ENCODE measurements around the gene ATP2C1.

Gene ATP2C1

DNA sequence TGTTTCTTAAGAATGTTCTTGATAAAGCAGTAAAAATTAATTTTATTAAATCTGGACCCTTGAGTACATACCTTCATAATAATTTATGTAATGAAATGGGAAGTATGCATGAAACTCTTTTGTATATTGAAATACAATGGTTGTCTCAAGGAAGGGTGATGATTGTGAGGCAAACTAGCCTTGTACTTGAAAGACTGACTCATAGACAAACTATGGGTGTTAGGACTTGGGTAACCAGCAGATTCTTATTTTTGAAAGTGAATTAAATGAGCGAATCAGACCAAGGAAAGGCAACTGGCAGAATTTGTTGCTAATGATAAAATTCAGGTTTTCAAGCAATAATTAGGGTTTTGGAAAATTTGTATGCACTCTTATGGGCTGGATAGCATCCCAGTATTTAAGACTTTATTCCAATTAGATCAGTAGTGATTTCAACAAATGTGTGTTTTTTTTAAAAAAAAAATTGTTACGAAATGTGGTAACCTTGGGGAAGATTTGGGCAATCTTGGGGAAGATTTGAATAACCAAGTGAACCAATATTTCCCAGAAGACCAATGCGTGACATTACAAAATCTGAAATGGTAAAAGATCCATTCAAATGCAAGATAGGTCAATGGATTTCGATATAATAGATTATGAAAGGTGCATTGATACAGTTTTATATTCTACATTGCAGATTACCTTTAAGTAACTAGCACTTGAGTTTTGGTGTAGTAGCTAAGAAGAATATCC lies 42.0 kb downstream of the ATP2C1 start:
- no peak for DNase-seq
- no peak for TF ChIP-seq POLR2A (IDR thresholded peaks at IDR 0.05; ENCODE audit: low read length)
- TF ChIP-seq GATA1 (IDR thresholded peaks at IDR 0.05; ENCODE audit: low read depth, low read length), result no peak

GRCh38 chr3:130939753-130940152 lies 45.9 kb downstream of the ATP2C1 start:
- no peak for DNase-seq
- TF ChIP-seq GATA1 (IDR thresholded peaks at IDR 0.05; ENCODE audit: low read depth, low read length), result no peak
- no peak for TF ChIP-seq POLR2A (IDR thresholded peaks at IDR 0.05; ENCODE audit: low read length)

DNA sequence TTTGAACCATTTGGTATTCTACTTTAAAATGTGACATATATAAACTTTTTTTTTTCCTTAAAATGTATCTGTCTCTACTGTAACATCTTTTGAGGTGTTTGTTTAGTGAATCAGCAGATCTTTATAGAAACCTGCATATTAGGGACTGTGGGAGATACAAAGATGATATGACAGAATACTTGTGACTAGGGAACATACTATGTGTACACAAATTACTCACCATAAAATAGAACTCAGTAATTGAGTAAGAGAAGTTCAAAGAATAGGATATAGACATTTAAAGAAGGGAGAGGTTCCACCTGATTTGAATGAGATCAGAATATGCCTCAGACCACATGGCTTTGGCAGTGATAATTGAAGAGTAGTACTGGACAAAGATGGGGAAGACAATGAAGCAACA lies 47.9 kb downstream of the ATP2C1 start:
- TF ChIP-seq GATA1 (IDR thresholded peaks at IDR 0.05; ENCODE audit: low read depth, low read length) (no peak), POLR2A (IDR thresholded peaks at IDR 0.05; ENCODE audit: low read length) (no peak)

GRCh38 chr3:130946882-130947281 lies 53.0 kb downstream of the ATP2C1 start:
- TF ChIP-seq GATA1 (IDR thresholded peaks at IDR 0.05; ENCODE audit: low read depth, low read length), result no peak
- no peak for TF ChIP-seq POLR2A (IDR thresholded peaks at IDR 0.05; ENCODE audit: low read length)

More for the DNA sequence above, 47.9 kb downstream of the ATP2C1 start:
- DNase-seq, result no peak

DNA sequence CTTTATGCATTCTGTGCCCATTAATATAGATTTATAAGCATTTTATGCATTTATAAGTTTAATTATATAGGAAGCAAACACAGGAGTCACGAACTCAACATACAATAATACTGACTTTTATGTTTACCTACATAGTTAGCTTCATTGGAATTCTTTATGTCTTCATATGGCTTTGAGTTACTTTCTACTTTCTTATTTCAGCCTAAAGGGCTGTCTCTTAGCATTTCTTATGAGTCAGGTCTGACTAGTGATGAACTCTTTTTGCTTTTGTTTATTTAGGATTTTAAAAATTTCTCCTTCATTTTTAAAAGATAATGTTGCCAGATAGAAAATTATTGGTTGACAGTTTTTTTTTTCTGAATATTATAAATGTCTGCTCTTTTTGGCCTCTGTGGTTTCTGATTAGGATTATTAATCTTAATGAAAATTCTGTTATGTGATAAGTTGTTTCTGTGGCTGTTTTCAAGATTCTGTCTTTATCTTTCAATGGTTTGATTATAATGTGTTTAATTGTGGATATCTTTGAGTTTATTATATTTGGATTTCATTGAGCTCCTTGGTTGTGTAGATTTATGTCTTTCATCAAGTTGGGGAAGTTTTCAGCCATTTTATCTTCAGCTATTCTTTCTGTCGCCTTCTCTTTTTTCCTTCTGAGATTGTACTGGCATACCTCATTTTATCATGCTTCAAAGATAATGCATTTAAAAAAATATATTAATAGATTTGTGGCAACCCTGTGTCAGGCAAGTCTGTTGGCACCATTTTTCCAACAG lies 54.3 kb downstream of the ATP2C1 start:
- TF ChIP-seq POLR2A (IDR thresholded peaks at IDR 0.05; ENCODE audit: low read length) (no peak), GATA1 (IDR thresholded peaks at IDR 0.05; ENCODE audit: low read depth, low read length) (no peak)
- DNase-seq, result no peak

More at GRCh38 chr3:130946882-130947281, 53.0 kb downstream of the ATP2C1 start:
- DNase-seq, result no peak

- DNase-seq, result no peak
These were observed 55.0 kb downstream of the ATP2C1 start for GRCh38 chr3:130948929-130949328.

DNA sequence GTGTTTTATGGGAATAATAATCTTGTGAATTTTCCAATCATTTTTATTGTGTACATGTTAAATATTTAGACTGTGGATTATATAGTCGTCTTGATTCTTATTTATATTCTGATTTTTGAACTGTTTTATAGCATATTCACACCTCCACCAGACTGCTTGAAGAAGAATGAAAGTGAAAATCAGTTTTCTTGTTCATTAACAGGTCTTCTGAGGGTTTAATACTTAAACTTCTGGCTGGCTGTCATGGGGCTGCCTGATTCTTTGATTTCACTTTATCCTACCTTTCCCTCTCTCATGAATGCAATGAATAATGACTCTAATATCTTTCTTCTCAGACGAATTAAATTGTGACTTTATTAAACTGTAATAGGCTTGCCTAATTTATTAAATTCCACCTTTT lies 56.2 kb downstream of the ATP2C1 start:
- no peak for DNase-seq
- no peak for TF ChIP-seq POLR2A (IDR thresholded peaks at IDR 0.05; ENCODE audit: low read length)
- TF ChIP-seq GATA1 (IDR thresholded peaks at IDR 0.05; ENCODE audit: low read depth, low read length), result no peak

More at GRCh38 chr3:130948929-130949328, 55.0 kb downstream of the ATP2C1 start:
- no peak for TF ChIP-seq GATA1 (IDR thresholded peaks at IDR 0.05; ENCODE audit: low read depth, low read length)
- no peak for TF ChIP-seq POLR2A (IDR thresholded peaks at IDR 0.05; ENCODE audit: low read length)

DNA sequence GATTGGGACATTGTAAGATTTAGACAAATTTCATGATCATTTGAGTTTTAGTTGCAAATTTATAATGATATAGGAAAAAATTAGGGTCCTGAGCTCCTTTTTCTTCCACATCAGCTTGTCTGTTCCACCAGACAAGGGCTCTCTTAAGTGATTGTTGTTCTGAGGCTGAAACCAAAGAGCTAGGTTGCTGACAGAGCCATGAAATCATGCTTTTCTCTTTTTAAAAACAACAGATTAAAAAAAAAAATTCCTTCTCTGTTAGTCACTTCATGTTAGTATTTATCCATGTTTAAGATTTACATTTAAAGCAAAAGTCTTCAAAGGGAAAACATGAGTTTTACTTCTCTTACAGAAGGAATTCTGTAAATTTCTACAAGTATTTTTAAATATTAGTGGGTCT lies 56.8 kb downstream of the ATP2C1 start:
- no peak for DNase-seq
- TF ChIP-seq POLR2A (IDR thresholded peaks at IDR 0.05; ENCODE audit: low read length) (no peak), GATA1 (IDR thresholded peaks at IDR 0.05; ENCODE audit: low read depth, low read length) (no peak)

DNA sequence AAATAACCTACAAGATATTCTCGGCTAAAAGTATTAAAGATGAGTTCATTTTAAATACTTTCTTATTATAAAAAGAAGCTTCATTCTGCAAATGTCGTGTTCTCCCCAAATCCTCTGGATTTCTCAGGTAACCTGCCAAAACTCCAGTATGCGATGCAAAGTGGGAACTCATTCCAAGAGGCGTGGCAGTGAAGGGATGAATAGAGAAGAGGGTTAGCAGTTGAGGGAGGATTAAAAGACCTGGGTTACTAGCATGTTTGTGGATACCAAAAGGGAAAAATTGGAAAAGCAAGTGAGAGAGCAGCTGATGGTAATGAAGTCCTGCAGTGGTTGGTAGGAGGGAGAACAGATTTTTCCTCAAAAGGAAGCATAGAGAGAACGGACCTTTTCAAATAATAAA lies 61.6 kb downstream of the ATP2C1 start:
- TF ChIP-seq POLR2A (IDR thresholded peaks at IDR 0.05; ENCODE audit: low read length) (no peak), GATA1 (IDR thresholded peaks at IDR 0.05; ENCODE audit: low read depth, low read length) (no peak)
- no peak for DNase-seq

GRCh38 chr3:130956281-130956680 lies 62.4 kb downstream of the ATP2C1 start:
- DNase-seq, result no peak
- no peak for TF ChIP-seq GATA1 (IDR thresholded peaks at IDR 0.05; ENCODE audit: low read depth, low read length)
- no peak for TF ChIP-seq POLR2A (IDR thresholded peaks at IDR 0.05; ENCODE audit: low read length)

DNA sequence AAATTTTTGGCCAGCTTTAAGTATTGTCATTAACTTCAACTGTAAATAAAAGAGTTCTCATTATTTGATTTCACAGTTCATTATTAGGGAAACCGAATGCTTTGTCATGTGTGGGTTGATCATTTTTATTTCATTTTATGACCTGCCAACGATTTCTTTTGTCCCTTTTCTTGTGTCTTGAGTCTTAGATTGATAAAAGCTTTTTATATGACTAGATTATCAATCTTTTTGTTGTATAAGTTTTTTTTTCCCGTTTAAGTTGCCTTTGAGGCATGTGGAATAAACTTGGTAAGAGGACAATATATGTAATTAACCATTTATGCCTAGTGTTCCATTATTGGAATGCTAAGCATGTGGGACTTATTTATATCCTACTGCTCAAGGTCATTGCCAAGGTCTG lies 62.8 kb downstream of the ATP2C1 start:
- DNase-seq, result no peak
- TF ChIP-seq POLR2A (IDR thresholded peaks at IDR 0.05; ENCODE audit: low read length) (no peak), GATA1 (IDR thresholded peaks at IDR 0.05; ENCODE audit: low read depth, low read length) (no peak)

- DNase-seq, result no peak
- TF ChIP-seq GATA1 (IDR thresholded peaks at IDR 0.05; ENCODE audit: low read depth, low read length) (no peak), POLR2A (IDR thresholded peaks at IDR 0.05; ENCODE audit: low read length) (no peak)
These were observed 66.4 kb downstream of the ATP2C1 start for GRCh38 chr3:130960139-130960795.

- DNase-seq, result no peak
- no peak for TF ChIP-seq GATA1 (IDR thresholded peaks at IDR 0.05; ENCODE audit: low read depth, low read length)
- no peak for TF ChIP-seq POLR2A (IDR thresholded peaks at IDR 0.05; ENCODE audit: low read length)
These were observed 67.6 kb downstream of the ATP2C1 start for GRCh38 chr3:130961458-130961857.

GRCh38 chr3:130963444-130963843 lies 69.6 kb downstream of the ATP2C1 start:
- no peak for DNase-seq
- TF ChIP-seq GATA1 (IDR thresholded peaks at IDR 0.05; ENCODE audit: low read depth, low read length) (no peak), POLR2A (IDR thresholded peaks at IDR 0.05; ENCODE audit: low read length) (no peak)
